Stomach (tissue), 9 donors: ENCODE measurements around the gene FAM20C. TPM values are rescaled to one million over a fixed set of nuclear protein-coding genes. Genes with fewer than 3 reads are reported as not detected.

Source experiments
- DNase-seq, 2 donors: peaks; one replicate each; pipeline versions ENCODE4 v3.0.0 to v3.0.0-alpha.2; 2013 to 2019
- H3K27ac ChIP-seq, 5 donors: fragments of 200-600 bp in 4 of 5; sonication (generic) in 4 of 5; one replicate each; pipeline ENCODE4 v1.5.1; 2013 to 2019; ENCODE audit warnings: mild to moderate bottlenecking in 1 of 5, moderate library complexity in 1 of 5
- H3K27me3 ChIP-seq, 3 donors: fragments of 200-600 bp; sonication (generic); one replicate each; pipeline ENCODE4 v1.5.1; 2017 to 2019; ENCODE audit warnings: mixed run types in 1 of 3
- H3K36me3 ChIP-seq, 4 donors: fragments of 200-600 bp; sonication (generic); 1 replicate in 3 of 4; 2 replicates in 1 of 4; pipeline ENCODE4 v1.5.1; 2016 to 2019
- H3K4me1 ChIP-seq, 4 donors: fragments of 200-600 bp; sonication (generic); one replicate each; pipeline ENCODE4 v1.5.1; 2016 to 2019
- H3K4me3 ChIP-seq, 4 donors: fragments of 200-600 bp; sonication (generic) in 3 of 4; one replicate each; pipeline ENCODE4 v1.5.1; 2016 to 2019; ENCODE audit warnings: mild to moderate bottlenecking in 1 of 4
- H3K9me3 ChIP-seq, 4 donors: fragments of 200-600 bp; sonication (generic); one replicate each; pipeline ENCODE4 v1.5.1; 2016 to 2019
- EP300 ChIP-seq: sonication (generic); formaldehyde crosslinking; IDR thresholded peaks from one replicate; pipeline ENCODE4 v1.6.1; 2017; ENCODE audit warnings: antibody characterized with exemption
- POLR2A ChIP-seq, 4 donors: fragments of 450-650 bp; IDR thresholded peaks; one replicate each; pipeline ENCODE4 v1.6.1; 2016; ENCODE audit warnings: antibody characterized with exemption in 4 of 4, control low read depth in 2 of 4, mild to moderate bottlenecking in 1 of 4, moderate library complexity in 1 of 4
- POLR2AphosphoS5 ChIP-seq, 3 donors: sonication (generic); formaldehyde crosslinking; IDR thresholded peaks; one replicate each; pipeline ENCODE4 v1.6.1; 2016; ENCODE audit warnings: antibody characterized with exemption in 3 of 3
- WGBS, 5 donors: extraction: QIAGEN DNeasy Blood & Tissue Kit in 3 of 5; methylation state at CpG; one replicate each; pipeline versions ENCODE4 v1.1.5 to v1.1.7; 2013 to 2018; 5-methylcytosine and 5-hydroxymethylcytosine counted together
- intact Hi-C: fragments of 100-400 bp; cut with DNase I; formaldehyde crosslinking; loops from one replicate; pipeline ENCODE4 v1.15.1; 2023; ENCODE audit warnings: low total_unique reads
- polyA plus RNA-seq, 3 donors: library from polyadenylated mRNA; stranded (reverse); fragments of 200-250 nt; gene quantifications; one replicate each; pipeline ENCODE4 v1.2.3, GENCODE V29; 2013
- total RNA-seq, 5 donors: library from RNA; depleted of rRNA; stranded (reverse); fragments of >200 nt; gene quantifications; one replicate each; pipeline versions ENCODE4 v1.1.0 to v1.2.3, GENCODE V29; 2014 to 2016
- TF ChIP-seq, protein P1 (sequence below), 7 experiments: fragments of 450-650 bp in 4 of 7; fragments of 200-600 bp in 3 of 7; sonication (generic) in 3 of 7; IDR thresholded peaks; one replicate each; pipeline ENCODE4 v1.5.1; 2016 to 2019; ENCODE audit warnings: antibody characterized with exemption in 7 of 7, control low read depth in 2 of 7, mild to moderate bottlenecking in 1 of 7
- donor health status: healthy with polysubstance abuse.
- donor health status: Bipolar disorder and iron deficiency.
- donor health status: healthy.

FAM20C gene
- total and polyA plus RNA-seq, 8 donors, result 19.1 to 89.8 (median 34.5) TPM

DNA sequence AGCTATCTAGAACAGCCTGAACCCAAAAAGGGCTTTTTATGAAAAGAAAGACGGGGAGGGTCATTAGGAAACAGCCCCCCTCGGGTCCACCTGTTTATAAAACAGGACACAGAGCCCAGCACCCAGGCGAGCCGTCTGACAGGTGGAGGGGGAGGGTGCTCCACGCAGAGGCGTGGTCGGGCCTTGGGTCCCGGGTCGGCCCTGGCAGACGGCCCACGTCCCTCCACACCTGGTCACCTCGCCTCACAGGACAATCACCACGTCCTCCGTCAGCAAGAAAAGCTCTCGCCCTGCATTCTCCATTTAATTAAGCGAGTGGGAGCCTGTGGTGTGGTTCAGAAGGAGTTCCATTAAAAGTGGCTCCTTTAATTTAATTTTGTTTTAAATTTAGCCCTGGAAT, 55.3 kb downstream of the FAM20C start:
- Histone ChIP-seq H3K27ac (no peak overlapping the region), H3K4me3 (no peak overlapping the region), H3K36me3 (peaks cover 56 to 94% (median 84%) of the 10 kb centered on the region in 4 donors), H3K4me1 (peaks cover 0 to 14% (median 5%) of the 10 kb centered on the region in 4 donors), H3K9me3 (no peaks in the 10 kb centered on the region), H3K27me3 (no peaks in the 10 kb centered on the region)
- DNase-seq, result no peak
- no peak for TF ChIP-seq EP300
- TF ChIP-seq POLR2AphosphoS5 (IDR thresholded peaks at IDR 0.05), result no peak
- TF ChIP-seq, protein P1, sequence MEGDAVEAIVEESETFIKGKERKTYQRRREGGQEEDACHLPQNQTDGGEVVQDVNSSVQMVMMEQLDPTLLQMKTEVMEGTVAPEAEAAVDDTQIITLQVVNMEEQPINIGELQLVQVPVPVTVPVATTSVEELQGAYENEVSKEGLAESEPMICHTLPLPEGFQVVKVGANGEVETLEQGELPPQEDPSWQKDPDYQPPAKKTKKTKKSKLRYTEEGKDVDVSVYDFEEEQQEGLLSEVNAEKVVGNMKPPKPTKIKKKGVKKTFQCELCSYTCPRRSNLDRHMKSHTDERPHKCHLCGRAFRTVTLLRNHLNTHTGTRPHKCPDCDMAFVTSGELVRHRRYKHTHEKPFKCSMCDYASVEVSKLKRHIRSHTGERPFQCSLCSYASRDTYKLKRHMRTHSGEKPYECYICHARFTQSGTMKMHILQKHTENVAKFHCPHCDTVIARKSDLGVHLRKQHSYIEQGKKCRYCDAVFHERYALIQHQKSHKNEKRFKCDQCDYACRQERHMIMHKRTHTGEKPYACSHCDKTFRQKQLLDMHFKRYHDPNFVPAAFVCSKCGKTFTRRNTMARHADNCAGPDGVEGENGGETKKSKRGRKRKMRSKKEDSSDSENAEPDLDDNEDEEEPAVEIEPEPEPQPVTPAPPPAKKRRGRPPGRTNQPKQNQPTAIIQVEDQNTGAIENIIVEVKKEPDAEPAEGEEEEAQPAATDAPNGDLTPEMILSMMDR (IDR thresholded peaks at IDR 0.05), result no peak
- TF ChIP-seq POLR2A (IDR thresholded peaks at IDR 0.05), result no peak
- WGBS, 5 donors, result 72 to 84% (median 78%) methylated on average over 16 of the region's 16 CpGs
- intact Hi-C loops, result no loop called here

DNA sequence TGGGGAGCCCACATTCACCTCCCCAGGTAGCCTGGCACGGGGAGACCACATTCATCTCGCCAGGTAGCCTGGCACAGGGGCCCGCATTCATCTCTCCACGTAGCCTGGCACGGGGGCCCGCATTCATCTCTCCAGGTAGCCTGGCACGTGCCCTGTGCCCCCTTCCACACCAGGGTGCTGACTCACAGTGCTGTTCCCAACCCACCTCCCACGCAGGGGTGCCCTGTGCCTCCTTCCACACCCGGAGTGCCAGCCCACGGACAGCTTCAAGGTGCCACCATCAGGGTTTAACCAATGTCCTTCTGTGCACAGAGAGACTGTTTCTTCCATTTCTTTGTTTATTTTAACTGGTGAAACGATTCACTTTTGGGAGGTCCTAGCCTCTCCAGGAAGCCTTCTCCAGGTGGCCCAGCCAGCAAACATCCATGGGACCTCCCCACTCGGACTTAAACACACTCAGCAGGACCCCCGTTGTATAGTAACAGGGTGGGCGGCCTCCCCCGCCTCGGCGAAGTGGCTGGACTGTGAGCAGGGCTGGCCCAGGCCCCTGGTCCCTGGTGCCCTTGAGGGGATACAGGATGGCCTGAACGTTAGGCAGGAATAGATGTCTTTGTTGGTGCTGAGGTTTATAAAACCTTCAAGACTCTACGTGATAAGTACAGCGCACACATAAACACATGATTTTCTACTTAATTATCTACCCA, 56.5 kb downstream of the FAM20C start:
- Histone ChIP-seq H3K27ac (no peak overlapping the region), H3K27me3 (no peaks in the 10 kb centered on the region), H3K9me3 (no peaks in the 10 kb centered on the region), H3K4me3 (no peak overlapping the region), H3K4me1 (peaks cover 0 to 14% (median 4%) of the 10 kb centered on the region in 4 donors), H3K36me3 (peaks cover 65 to 100% (median 93%) of the 10 kb centered on the region in 4 donors)
- no peak for DNase-seq
- intact Hi-C loops, result no loop called here
- TF ChIP-seq POLR2AphosphoS5 (IDR thresholded peaks at IDR 0.05) (no peak), POLR2A (IDR thresholded peaks at IDR 0.05) (no peak)
- TF ChIP-seq, protein P1 (IDR thresholded peaks at IDR 0.05), result no peak
- 82 to 89% (median 86%) methylated on average over 18 to 20 of the region's 20 CpGs for WGBS, 5 donors

DNA sequence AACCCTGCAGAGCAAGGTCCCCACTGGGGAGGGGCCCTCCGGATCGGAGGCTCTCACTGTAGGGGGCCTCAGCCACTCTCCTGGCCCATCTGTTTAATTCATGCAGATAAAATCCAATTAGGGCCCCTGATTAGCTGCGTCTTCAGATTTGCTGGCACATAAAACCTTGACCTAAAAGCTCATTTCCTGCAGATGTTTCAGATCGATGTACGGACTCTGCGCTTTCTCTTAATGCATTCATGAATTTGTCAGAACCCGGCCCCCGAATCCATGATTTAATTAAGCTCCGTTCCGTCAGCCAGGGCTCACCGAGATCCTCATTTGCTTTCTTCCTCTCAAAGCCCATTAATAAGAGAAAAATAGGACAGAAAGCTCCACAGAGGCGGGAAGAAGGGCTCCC, 57.6 kb downstream of the FAM20C start:
- Histone ChIP-seq H3K27ac (no peak overlapping the region), H3K27me3 (no peaks in the 10 kb centered on the region), H3K36me3 (peaks cover 68 to 100% (median 97%) of the 10 kb centered on the region in 4 donors), H3K4me3 (no peak overlapping the region), H3K9me3 (no peaks in the 10 kb centered on the region), H3K4me1 (peaks cover 0 to 9% (median 2%) of the 10 kb centered on the region in 4 donors)
- no peak for DNase-seq
- TF ChIP-seq POLR2AphosphoS5 (IDR thresholded peaks at IDR 0.05), result no peak
- TF ChIP-seq, protein P1 (IDR thresholded peaks at IDR 0.05), result no peak
- no peak for TF ChIP-seq POLR2A (IDR thresholded peaks at IDR 0.05)
- no peak for TF ChIP-seq EP300
- WGBS, 5 donors, result 88 to 93% (median 91%) methylated on average over 12 of the region's 12 CpGs
- intact Hi-C loops, result no loop called here

DNA sequence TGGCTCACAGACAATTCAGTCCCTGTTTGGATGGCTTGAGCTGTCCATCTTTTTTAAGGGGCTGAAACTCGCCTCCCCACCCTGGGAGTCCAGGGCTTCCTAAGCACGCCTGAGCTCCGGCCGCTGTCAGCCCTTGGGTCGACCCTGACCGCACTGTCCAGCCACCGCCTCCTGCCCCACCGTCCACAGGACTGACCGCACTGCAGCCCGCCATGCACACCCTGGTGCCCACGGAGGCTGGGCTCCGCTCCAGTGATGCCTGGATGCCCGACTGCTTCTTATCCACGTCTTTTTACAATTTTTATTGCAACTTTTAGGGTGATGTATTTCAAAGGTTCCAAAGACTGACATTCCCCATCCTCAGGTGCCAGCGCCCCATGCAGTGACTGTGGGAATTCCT, 58.2 kb downstream of the FAM20C start:
- peaks cover 0 to 4% (median 0%) of the 10 kb centered on the region in 4 donors for H3K4me1 ChIP-seq
- no peaks in the 10 kb centered on the region for H3K9me3 ChIP-seq
- H3K27me3 ChIP-seq, result no peaks in the 10 kb centered on the region
- H3K36me3 ChIP-seq, result peaks cover 68 to 100% (median 100%) of the 10 kb centered on the region in 4 donors
- 85 to 92% (median 91%) methylated on average over 15 of the region's 15 CpGs for WGBS, 5 donors
- H3K27ac ChIP-seq, result no peak overlapping the region
- TF ChIP-seq EP300, result no peak
- TF ChIP-seq POLR2AphosphoS5 (IDR thresholded peaks at IDR 0.05), result no peak
- TF ChIP-seq, protein P1 (IDR thresholded peaks at IDR 0.05), result no peak
- TF ChIP-seq POLR2A (IDR thresholded peaks at IDR 0.05), result no peak
- H3K4me3 ChIP-seq, result no peak overlapping the region
- DNase-seq, result no peak
- intact Hi-C loops, result no loop called here
